Nephron (organoid): ENCODE measurements around the gene SMCO2.

Experiments
- H3K27ac Mint-ChIP-seq, 3 experiments: 2 replicates each; pipeline ENCODE4 v1.8.0; 2020; ENCODE audit warnings: mixed read lengths in 3 of 3, mild to moderate bottlenecking in 2 of 3, moderate library complexity in 1 of 3
- H3K27me3 Mint-ChIP-seq: 2 replicates; pipeline ENCODE4 v1.8.0; 2021; ENCODE audit warnings: low read depth, mild to moderate bottlenecking, moderate library complexity, mixed read lengths
- H3K36me3 Mint-ChIP-seq: 2 replicates; pipeline ENCODE4 v1.8.0; 2020; ENCODE audit warnings: low read depth, mixed read lengths
- H3K4me1 Mint-ChIP-seq: 2 replicates; pipeline ENCODE4 v1.8.0; 2020; ENCODE audit warnings: mixed read lengths
- H3K4me3 Mint-ChIP-seq, 3 experiments: 2 replicates each; pipeline ENCODE4 v1.8.0; 2020; ENCODE audit warnings: mild to moderate bottlenecking in 3 of 3, mixed read lengths in 3 of 3, moderate library complexity in 2 of 3
- H3K9me3 Mint-ChIP-seq: 2 replicates; pipeline ENCODE4 v1.8.0; 2020; ENCODE audit warnings: mixed read lengths
- CTCF ChIP-seq, 3 experiments: fragments of 200-600 bp; sonication (generic); IDR thresholded peaks; one replicate each; pipeline ENCODE4 v1.5.0; 2021; ENCODE audit warnings: antibody characterized with exemption in 3 of 3; ENCODE audit not compliant: unreplicated experiment in 3 of 3

The SMCO2 gene

GRCh38 chr12:27493260-27493940, 46.9 kb downstream of the SMCO2 start:
- no peak for TF ChIP-seq CTCF (IDR thresholded peaks at IDR 0.05; ENCODE audit: unreplicated experiment in 3 of 3)
- Mint-ChIP-seq H3K27ac (no peak overlapping the region), H3K9me3 (no peaks in the 10 kb centered on the region), H3K27me3 (no peaks in the 10 kb centered on the region), H3K4me3 (no peak overlapping the region), H3K4me1 (no peaks in the 10 kb centered on the region), H3K36me3 (no peaks in the 10 kb centered on the region)

- TF ChIP-seq CTCF (IDR thresholded peaks at IDR 0.05; ENCODE audit: unreplicated experiment in 3 of 3), result no peak
- Mint-ChIP-seq H3K27me3 (no peaks in the 10 kb centered on the region), H3K4me1 (no peaks in the 10 kb centered on the region), H3K27ac (no peak overlapping the region), H3K9me3 (no peaks in the 10 kb centered on the region), H3K36me3 (no peaks in the 10 kb centered on the region), H3K4me3 (no peak overlapping the region)
Observed at GRCh38 chr12:27497446-27497845, 50.9 kb downstream of the SMCO2 start.

- Mint-ChIP-seq H3K4me3 (no peak overlapping the region), H3K27me3 (no peaks in the 10 kb centered on the region), H3K4me1 (no peaks in the 10 kb centered on the region), H3K36me3 (no peaks in the 10 kb centered on the region), H3K9me3 (peaks cover 2% of the 10 kb centered on the region), H3K27ac (no peak overlapping the region)
- TF ChIP-seq CTCF (IDR thresholded peaks at IDR 0.05; ENCODE audit: unreplicated experiment in 3 of 3), result no peak
Observed at GRCh38 chr12:27498149-27498548, 51.6 kb downstream of the SMCO2 start.

GRCh38 chr12:27498761-27499160, 52.2 kb downstream of the SMCO2 start:
- no peaks in the 10 kb centered on the region for H3K36me3 Mint-ChIP-seq
- H3K4me3 Mint-ChIP-seq, result no peak overlapping the region
- no peaks in the 10 kb centered on the region for H3K4me1 Mint-ChIP-seq
- no peak overlapping the region for H3K27ac Mint-ChIP-seq
- peaks cover 2% of the 10 kb centered on the region for H3K9me3 Mint-ChIP-seq
- no peak for TF ChIP-seq CTCF (IDR thresholded peaks at IDR 0.05; ENCODE audit: unreplicated experiment in 3 of 3)
- H3K27me3 Mint-ChIP-seq, result no peaks in the 10 kb centered on the region

GRCh38 chr12:27499377-27499776, 52.8 kb downstream of the SMCO2 start:
- H3K9me3 Mint-ChIP-seq, result peaks cover 2% of the 10 kb centered on the region
- no peak for TF ChIP-seq CTCF (IDR thresholded peaks at IDR 0.05; ENCODE audit: unreplicated experiment in 3 of 3)
- H3K4me3 Mint-ChIP-seq, result no peak overlapping the region
- H3K27me3 Mint-ChIP-seq, result no peaks in the 10 kb centered on the region
- H3K27ac Mint-ChIP-seq, result no peak overlapping the region
- no peaks in the 10 kb centered on the region for H3K36me3 Mint-ChIP-seq
- no peaks in the 10 kb centered on the region for H3K4me1 Mint-ChIP-seq

GRCh38 chr12:27500546-27500945, 54.0 kb downstream of the SMCO2 start:
- H3K27ac Mint-ChIP-seq, result no peak overlapping the region
- no peak overlapping the region for H3K4me3 Mint-ChIP-seq
- H3K36me3 Mint-ChIP-seq, result no peaks in the 10 kb centered on the region
- no peak for TF ChIP-seq CTCF (IDR thresholded peaks at IDR 0.05; ENCODE audit: unreplicated experiment in 3 of 3)
- no peaks in the 10 kb centered on the region for H3K27me3 Mint-ChIP-seq
- H3K9me3 Mint-ChIP-seq, result peaks cover 2% of the 10 kb centered on the region
- H3K4me1 Mint-ChIP-seq, result no peaks in the 10 kb centered on the region
